Activated naive CD8-positive, alpha-beta T cell treated with anti-CD3 and anti-CD28 coated beads, Interleukin-2, amount 10 ng/mL, durations not matched to agents 7 days and 5 days (primary cell): ENCODE results near the gene PRPF6. TPM values are rescaled to one million over a fixed set of nuclear protein-coding genes. Genes with fewer than 3 reads are reported as not detected.
A peak's percentile ranks its signal among the peaks of the same experiment; 100 is the strongest.

Experiments used
- ATAC-seq: fragments of 150-1000 bp; cut with Tn5 transposase; one replicate; pipeline ENCODE4 v1.10.0; 2021; ENCODE audit warnings: low read depth, moderate library complexity
- POLR2A ChIA-PET: fragments of 350-600 bp; sonication (Branson Sonifier 250); formaldehyde crosslinking; loops from one replicate; lab custom pipeline; 2021; ENCODE audit warnings: antibody characterized with exemption; lab: Charles Lee
- DNase-seq: peaks from one replicate; pipeline ENCODE4 v3.0.0; 2021
- H3K27ac Mint-ChIP-seq: one replicate; pipeline ENCODE4 v1.8.0; 2022; ENCODE audit warnings: mild to moderate bottlenecking, mixed read lengths
- H3K27me3 Mint-ChIP-seq: one replicate; pipeline ENCODE4 v1.8.0; 2022; ENCODE audit warnings: mild to moderate bottlenecking, moderate library complexity, mixed read lengths
- H3K36me3 Mint-ChIP-seq: one replicate; pipeline ENCODE4 v1.8.0; 2021; ENCODE audit warnings: mild to moderate bottlenecking, mixed read lengths
- H3K4me1 Mint-ChIP-seq: one replicate; pipeline ENCODE4 v1.8.0; 2021; ENCODE audit warnings: mixed read lengths
- H3K4me3 Mint-ChIP-seq: one replicate; pipeline ENCODE4 v1.8.0; 2022; ENCODE audit warnings: mild to moderate bottlenecking, moderate library complexity, mixed read lengths
- H3K9me3 Mint-ChIP-seq: one replicate; pipeline ENCODE4 v1.8.0; 2021; ENCODE audit warnings: mixed read lengths
- total RNA-seq, 2 experiments: library from RNA; stranded (reverse); gene quantifications; one replicate each; pipeline ENCODE4 v1.2.3, GENCODE V29; 2021

PRPF6 gene
- total RNA-seq, 2 experiments from 2014 or later: 76.7 to 78.4 TPM

GRCh38 chr20:64072498-64073063 is 91.6 kb downstream of the PRPF6 start:
- ATAC-seq (no peak), DNase-seq (no peak)
- Mint-ChIP-seq H3K27ac (peak overlapping the region; percentile 69), H3K9me3 (no peaks in the 10 kb centered on the region), H3K4me3 (no peak overlapping the region), H3K36me3 (peaks cover 9% of the 10 kb centered on the region), H3K27me3 (no peaks in the 10 kb centered on the region), H3K4me1 (peaks cover 19% of the 10 kb centered on the region)
- POLR2A ChIA-PET: interaction anchor here (1.1 to 2.2 kb wide), 2 partner anchors 11 to 29 kb away, joined by 3 to 5 read pairs; partner anchors contain the start of gene LKAAEAR1

GRCh38 chr20:64073476-64074183 is 92.7 kb downstream of the PRPF6 start:
- DNase-seq: no peak
- peaks cover 16% of the 10 kb centered on the region for H3K4me1 Mint-ChIP-seq
- H3K9me3 Mint-ChIP-seq: no peaks in the 10 kb centered on the region
- H3K4me3 Mint-ChIP-seq: no peak overlapping the region
- H3K27me3 Mint-ChIP-seq: no peaks in the 10 kb centered on the region
- H3K36me3 Mint-ChIP-seq: peaks cover 12% of the 10 kb centered on the region
- POLR2A ChIA-PET: interaction anchor here (0.6 kb wide), 1 partner anchor 547 kb away, joined by 4 read pairs; no protein-coding TSS in a partner anchor
- ATAC-seq: no peak
- H3K27ac Mint-ChIP-seq: no peak overlapping the region

- Mint-ChIP-seq H3K4me1 (peaks cover 16% of the 10 kb centered on the region), H3K27me3 (no peaks in the 10 kb centered on the region), H3K4me3 (no peak overlapping the region), H3K36me3 (peaks cover 14% of the 10 kb centered on the region), H3K9me3 (no peaks in the 10 kb centered on the region), H3K27ac (no peak overlapping the region)
- no peak for DNase-seq
- ATAC-seq: no peak
- POLR2A ChIA-PET: interaction anchor here (0.6 to 7.0 kb wide), 2 partner anchors 7 to 548 kb away, joined by 4 to 114 read pairs; no protein-coding TSS in a partner anchor
These were observed 93.4 kb downstream of the PRPF6 start for GRCh38 chr20:64074184-64074789.

GRCh38 chr20:64074963-64075362 is 94.0 kb downstream of the PRPF6 start:
- Mint-ChIP-seq H3K27me3 (no peaks in the 10 kb centered on the region), H3K4me1 (peaks cover 16% of the 10 kb centered on the region), H3K9me3 (no peaks in the 10 kb centered on the region), H3K27ac (no peak overlapping the region), H3K36me3 (peaks cover 14% of the 10 kb centered on the region), H3K4me3 (no peak overlapping the region)
- DNase-seq: no peak
- no peak for ATAC-seq
- POLR2A ChIA-PET: interaction anchor here (7.0 kb wide), 1 partner anchor 8 kb away, joined by 114 read pairs; no protein-coding TSS in a partner anchor

- POLR2A ChIA-PET: interaction anchor here (1.2 to 7.0 kb wide), 3 partner anchors 8 to 554 kb away, joined by 5 to 114 read pairs (median 5); partner anchors contain the start of gene PPDPF
- no peaks in the 10 kb centered on the region for H3K9me3 Mint-ChIP-seq
- H3K4me3 Mint-ChIP-seq: peak overlapping the region; percentile 96
- DNase-seq: no peak
- no peaks in the 10 kb centered on the region for H3K27me3 Mint-ChIP-seq
- peaks cover 21% of the 10 kb centered on the region for H3K4me1 Mint-ChIP-seq
- ATAC-seq: no peak
- H3K36me3 Mint-ChIP-seq: peaks cover 14% of the 10 kb centered on the region
- peak overlapping the region; percentile 34 for H3K27ac Mint-ChIP-seq
These were observed 94.6 kb downstream of the PRPF6 start for GRCh38 chr20:64075556-64075955.

DNA sequence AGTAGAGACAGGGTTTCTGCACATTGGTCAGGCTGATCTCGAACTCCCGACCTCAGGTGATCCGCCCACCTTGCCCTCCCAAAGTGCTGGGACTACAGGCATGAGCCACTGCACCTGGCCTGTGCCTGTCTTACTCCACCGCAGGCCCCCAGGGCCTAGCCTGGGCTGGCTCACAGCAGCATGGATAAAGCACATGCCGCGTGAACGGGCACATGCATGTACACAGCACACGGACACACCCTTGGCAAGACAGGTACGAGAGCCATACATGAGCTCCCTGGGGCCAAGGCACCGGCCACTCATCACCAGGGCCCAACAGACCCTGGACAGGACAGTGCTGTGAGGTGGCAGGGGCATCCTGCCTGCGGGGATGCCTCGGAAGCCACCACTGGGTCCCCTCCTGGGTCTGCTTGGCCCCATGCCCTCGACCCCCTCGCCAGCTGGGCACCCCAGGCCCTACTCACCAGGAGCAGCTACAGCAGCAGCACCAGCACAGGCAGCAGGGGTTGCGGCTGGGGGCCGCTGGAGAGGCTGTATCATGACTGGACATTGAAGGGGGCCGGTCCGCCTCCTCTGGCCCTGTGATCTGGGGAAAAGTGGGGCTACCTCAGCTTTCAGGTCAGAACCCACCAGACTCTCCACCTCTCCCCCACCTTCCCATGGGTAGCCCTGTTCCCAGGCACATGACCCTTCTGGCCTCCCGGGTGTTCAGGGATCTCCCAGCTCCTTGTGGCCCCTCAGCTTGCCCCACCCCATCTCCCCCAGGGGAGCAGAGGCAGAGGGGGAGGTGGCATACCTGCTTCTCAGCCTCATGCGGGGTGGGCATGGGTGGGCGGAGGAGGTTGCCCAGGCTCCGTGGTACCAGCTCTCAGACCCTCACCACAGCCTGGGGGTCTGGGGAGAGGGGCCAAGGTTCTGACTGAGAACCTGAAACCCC is 95.4 kb downstream of the PRPF6 start:
- Mint-ChIP-seq H3K4me3 (peak overlapping the region; percentile 96), H3K9me3 (no peaks in the 10 kb centered on the region), H3K27ac (peak overlapping the region; percentile 48), H3K4me1 (peaks cover 24% of the 10 kb centered on the region), H3K36me3 (peaks cover 14% of the 10 kb centered on the region), H3K27me3 (no peaks in the 10 kb centered on the region)
- ATAC-seq: no peak
- no peak for DNase-seq
- POLR2A ChIA-PET: interaction anchor here (0.8 to 7.0 kb wide), 9 partner anchors 9 to 555 kb away, joined by 3 to 114 read pairs (median 5); partner anchors contain the start of genes PPDPF, SAMD10 and TCEA2

GRCh38 chr20:64077094-64077493 is 96.2 kb downstream of the PRPF6 start:
- Mint-ChIP-seq H3K36me3 (peaks cover 14% of the 10 kb centered on the region), H3K9me3 (no peaks in the 10 kb centered on the region), H3K27me3 (no peaks in the 10 kb centered on the region), H3K4me3 (peak overlapping the region; percentile 96), H3K4me1 (peaks cover 29% of the 10 kb centered on the region), H3K27ac (peak overlapping the region; percentile 94)
- DNase-seq (peak; percentile 70), ATAC-seq (peak; percentile 23)
- POLR2A ChIA-PET: interaction anchor here (0.8 to 7.0 kb wide), 9 partner anchors 10 to 248 kb away, joined by 3 to 114 read pairs (median 5); partner anchors contain the start of genes SAMD10 and TCEA2

DNA sequence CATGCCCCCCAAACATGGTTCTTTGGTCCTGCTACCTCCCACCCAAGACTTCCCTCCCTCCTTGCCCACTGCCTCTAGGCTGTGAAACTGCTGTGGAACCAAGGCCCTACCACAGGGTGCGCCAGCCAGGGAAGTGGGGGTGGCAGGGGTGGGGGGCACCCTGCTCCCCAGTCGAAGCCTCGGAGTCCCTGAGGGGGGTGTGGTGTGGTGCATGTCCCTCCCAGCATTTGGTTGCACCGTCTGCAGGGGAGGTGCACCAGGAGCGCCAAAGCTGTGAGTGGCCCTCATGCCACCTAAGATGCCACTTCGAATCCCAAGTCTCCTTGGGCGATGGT is 96.6 kb downstream of the PRPF6 start:
- H3K27ac Mint-ChIP-seq: peak overlapping the region; percentile 94
- H3K36me3 Mint-ChIP-seq: peaks cover 14% of the 10 kb centered on the region
- peak overlapping the region; percentile 96 for H3K4me3 Mint-ChIP-seq
- POLR2A ChIA-PET: interaction anchor here (0.8 to 7.0 kb wide), 14 partner anchors 10 to 342 kb away, joined by 3 to 114 read pairs (median 4); partner anchors contain the start of genes SAMD10, TCEA2 and UCKL1
- H3K4me1 Mint-ChIP-seq: peaks cover 29% of the 10 kb centered on the region
- no peaks in the 10 kb centered on the region for H3K9me3 Mint-ChIP-seq
- ATAC-seq (peak; percentile 7), DNase-seq (no peak)
- peaks cover 2% of the 10 kb centered on the region for H3K27me3 Mint-ChIP-seq

DNA sequence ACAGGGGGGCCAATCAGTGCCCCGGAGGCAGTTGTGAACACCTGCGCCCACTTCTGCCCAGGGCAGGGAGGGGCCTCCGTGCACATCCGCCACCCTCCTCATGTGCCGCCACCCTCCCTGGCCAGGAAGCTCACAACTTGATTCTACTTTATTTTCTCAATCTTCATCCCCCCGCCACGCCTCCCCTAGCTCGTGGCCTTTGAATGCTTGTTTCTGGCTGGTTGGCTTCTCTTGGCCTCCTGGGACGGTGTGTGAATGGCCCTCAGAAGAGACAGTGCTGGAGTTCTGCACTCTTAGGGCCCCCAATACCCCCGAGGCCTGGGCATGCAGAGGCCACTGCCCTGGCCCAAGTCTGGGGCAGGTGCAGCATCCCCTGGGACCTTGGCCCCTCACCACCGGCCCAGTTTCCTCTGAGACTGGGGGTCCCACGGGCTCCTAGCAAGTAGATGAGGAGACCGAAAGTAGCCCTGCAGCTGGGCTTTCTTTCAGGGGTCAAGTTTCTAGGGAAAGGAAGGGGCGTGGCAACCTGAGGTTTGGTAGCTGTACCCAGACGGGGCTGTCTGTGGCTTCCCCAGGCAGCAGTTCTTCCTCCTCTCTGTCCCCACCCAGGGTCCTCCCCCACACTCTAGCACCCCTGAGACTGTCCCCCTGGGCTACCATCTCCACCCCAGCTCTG is 97.1 kb downstream of the PRPF6 start:
- H3K27ac Mint-ChIP-seq: peak overlapping the region; percentile 94
- ATAC-seq (peak; percentile 62), DNase-seq (peak; percentile 78)
- H3K36me3 Mint-ChIP-seq: peaks cover 14% of the 10 kb centered on the region
- peaks cover 2% of the 10 kb centered on the region for H3K27me3 Mint-ChIP-seq
- POLR2A ChIA-PET: interaction anchor here (0.6 to 7.0 kb wide), 14 partner anchors 11 to 420 kb away, joined by 3 to 114 read pairs (median 4); partner anchors contain the start of genes RTEL1, SAMD10, TCEA2 and UCKL1
- no peaks in the 10 kb centered on the region for H3K9me3 Mint-ChIP-seq
- H3K4me3 Mint-ChIP-seq: peak overlapping the region; percentile 96
- H3K4me1 Mint-ChIP-seq: peaks cover 32% of the 10 kb centered on the region

DNA sequence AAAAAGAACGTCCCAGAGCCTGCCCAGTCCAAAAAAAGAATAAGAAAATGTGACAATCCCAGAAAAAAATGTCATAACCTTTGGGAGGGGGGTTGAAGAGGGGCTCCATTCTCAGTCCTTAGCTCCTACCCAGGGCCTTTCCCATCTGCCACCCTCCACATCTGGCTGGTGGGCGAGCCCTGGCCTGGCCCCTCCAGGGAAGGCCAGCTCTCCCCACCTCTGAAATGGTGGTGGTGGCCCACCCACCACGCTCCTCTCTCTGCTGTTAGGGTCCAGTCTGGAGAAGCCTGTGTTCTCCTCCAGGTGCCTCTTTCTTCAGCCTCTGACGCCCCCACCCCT is 98.0 kb downstream of the PRPF6 start:
- POLR2A ChIA-PET: interaction anchor here (0.6 to 7.0 kb wide), 10 partner anchors 12 to 1427 kb away, joined by 3 to 114 read pairs (median 6); partner anchors contain the start of genes C20orf204, PRPF6, SAMD10 and TCEA2
- no peak for ATAC-seq
- H3K27ac Mint-ChIP-seq: peak overlapping the region; percentile 94
- H3K4me1 Mint-ChIP-seq: peaks cover 32% of the 10 kb centered on the region
- no peak for DNase-seq
- H3K4me3 Mint-ChIP-seq: peak overlapping the region; percentile 96
- H3K27me3 Mint-ChIP-seq: peaks cover 5% of the 10 kb centered on the region
- H3K36me3 Mint-ChIP-seq: peaks cover 11% of the 10 kb centered on the region
- H3K9me3 Mint-ChIP-seq: no peaks in the 10 kb centered on the region

GRCh38 chr20:64079273-64080012 is 98.5 kb downstream of the PRPF6 start, which contains the start of gene RGS19:
Gene RGS19 (minus strand): TSS chr20:64079518. CDS start chr20:64076886, 2,632 bp downstream.
- Mint-ChIP-seq H3K27ac (peak within 1 kb of the TSS; percentile 94), H3K4me3 (peak within 1 kb of the TSS; percentile 96), H3K27me3 (peaks cover 9% of the 10 kb centered on the region), H3K4me1 (peaks cover 35% of the 10 kb centered on the region), H3K36me3 (peaks cover 11% of the 10 kb centered on the region), H3K9me3 (no peaks in the 10 kb centered on the region)
- POLR2A ChIA-PET: interaction anchor here (0.6 to 7.0 kb wide), 10 partner anchors 12 to 1428 kb away, joined by 3 to 114 read pairs (median 6); partner anchors contain the start of genes C20orf204, PRPF6, SAMD10 and TCEA2
- DNase-seq (peak; percentile 87), ATAC-seq (peak; percentile 27)
